Body of pancreas (tissue), 4 donors: ENCODE data around the gene ERLIN1. TPM values are rescaled to one million over a fixed set of nuclear protein-coding genes. Genes with fewer than 3 reads are reported as not detected.

ENCODE experiments used
- ATAC-seq: fragments of 150-250 bp; one replicate; pipeline ENCODE4 v1.9.1; 2016
- DNase-seq, 4 donors: peaks; one replicate each; pipeline ENCODE4 v3.0.0-alpha.2; 2019
- H3K27ac ChIP-seq, 4 donors: fragments of 200-600 bp; sonication (generic); 1 replicate in 3 of 4; 2 replicates in 1 of 4; pipeline versions ENCODE4 v1.5.1 to v1.6.1; 2016 to 2019; ENCODE audit warnings: mild to moderate bottlenecking in 1 of 4, mixed read lengths in 1 of 4, moderate library complexity in 1 of 4
- H3K27me3 ChIP-seq, 2 donors: fragments of 200-600 bp; sonication (generic); one replicate each; pipeline ENCODE4 v1.6.0; 2016; ENCODE audit warnings: mild to moderate bottlenecking in 1 of 2
- H3K36me3 ChIP-seq, 2 donors: fragments of 200-600 bp; sonication (generic); replicated peaks in 1 of 2; 2 replicates each; pipeline ENCODE4 v1.5.1; 2016; ENCODE audit warnings: low read depth in 2 of 2; ENCODE audit not compliant: insufficient read depth in 1 of 2
- H3K4me1 ChIP-seq: fragments of 200-600 bp; sonication (generic); one replicate; pipeline ENCODE4 v1.6.0; 2016
- H3K4me3 ChIP-seq, 2 donors: fragments of 200-600 bp; sonication (generic); 1 replicate in 1 of 2; 2 replicates in 1 of 2; pipeline ENCODE4 v1.5.1; 2016 to 2019
- H3K9me3 ChIP-seq, 3 donors: fragments of 200-600 bp; sonication (generic); 1 replicate in 2 of 3; 2 replicates in 1 of 3; pipeline ENCODE4 v1.5.1; 2016
- CTCF ChIP-seq, 7 experiments: fragments of 450-650 bp in 4 of 7; fragments of 200-600 bp in 3 of 7; sonication (generic) in 3 of 7; IDR thresholded peaks; one replicate each; pipeline ENCODE4 v1.5.1; 2016 to 2019; ENCODE audit warnings: antibody characterized with exemption in 7 of 7
- POLR2A ChIP-seq, 3 donors: fragments of 450-650 bp; IDR thresholded peaks; one replicate each; pipeline ENCODE4 v1.6.1; 2016; ENCODE audit warnings: antibody characterized with exemption in 3 of 3, mild to moderate bottlenecking in 2 of 3
- WGBS, 2 donors: methylation state at CpG; one replicate each; pipeline ENCODE4 v1.1.5; 2017; 5-methylcytosine and 5-hydroxymethylcytosine counted together
- intact Hi-C: fragments of 100-400 bp; cut with DNase I; formaldehyde crosslinking; loops from one replicate; pipeline ENCODE4 v1.15.1; 2023
- total RNA-seq, 2 donors: library from RNA; depleted of rRNA; stranded (reverse); fragments of >200 nt; gene quantifications; one replicate each; pipeline ENCODE4 v1.1.0, GENCODE V29; 2016

Gene ERLIN1
- total RNA-seq, 2 donors from 2014 or later, result 3.6 to 14.3 TPM

GRCh38 chr10:100109670-100110069 lies 76.2 kb downstream of the ERLIN1 start:
- no peak overlapping the region for H3K27ac ChIP-seq
- H3K4me3 ChIP-seq, result no peak overlapping the region
- no peaks in the 10 kb centered on the region for H3K36me3 ChIP-seq
- intact Hi-C loops, result no loop called here
- DNase-seq, result no peak
- ATAC-seq, result no peak
- H3K27me3 ChIP-seq, result no peaks in the 10 kb centered on the region
- H3K9me3 ChIP-seq, result no peaks in the 10 kb centered on the region
- H3K4me1 ChIP-seq, result no peaks in the 10 kb centered on the region
- WGBS, 2 donors, result 37 to 38% methylated on average over 3 of the region's 3 CpGs
- no peak for TF ChIP-seq POLR2A (IDR thresholded peaks at IDR 0.05)
- no peak for TF ChIP-seq CTCF (IDR thresholded peaks at IDR 0.05)

- TF ChIP-seq POLR2A (IDR thresholded peaks at IDR 0.05) (no peak), CTCF (IDR thresholded peaks at IDR 0.05) (no peak)
- DNase-seq (no peak), ATAC-seq (no peak)
- H3K9me3 ChIP-seq, result no peaks in the 10 kb centered on the region
- H3K4me3 ChIP-seq, result no peak overlapping the region
- H3K36me3 ChIP-seq, result no peaks in the 10 kb centered on the region
- no peak overlapping the region for H3K27ac ChIP-seq
- no peaks in the 10 kb centered on the region for H3K4me1 ChIP-seq
- no peaks in the 10 kb centered on the region for H3K27me3 ChIP-seq
- intact Hi-C loops, result no loop called here
- 78 to 80% methylated on average over 11 of the region's 11 CpGs for WGBS, 2 donors
These were observed 79.0 kb downstream of the ERLIN1 start for GRCh38 chr10:100106865-100107264.

- TF ChIP-seq CTCF (IDR thresholded peaks at IDR 0.05) (no peak), POLR2A (IDR thresholded peaks at IDR 0.05) (no peak)
- DNase-seq, result no peak
- Histone ChIP-seq H3K27ac (no peak overlapping the region), H3K27me3 (no peaks in the 10 kb centered on the region), H3K4me1 (no peaks in the 10 kb centered on the region), H3K36me3 (no peaks in the 10 kb centered on the region), H3K9me3 (no peaks in the 10 kb centered on the region), H3K4me3 (no peak overlapping the region)
- intact Hi-C loops, result no loop called here
- ATAC-seq, result no peak
- 82 to 83% methylated on average over 5 of the region's 5 CpGs for WGBS, 2 donors
These were observed 81.5 kb downstream of the ERLIN1 start for GRCh38 chr10:100104300-100104699.

GRCh38 chr10:100103581-100103980 lies 82.2 kb downstream of the ERLIN1 start:
- ATAC-seq, result no peak
- Histone ChIP-seq H3K36me3 (no peaks in the 10 kb centered on the region), H3K4me1 (no peaks in the 10 kb centered on the region), H3K27me3 (no peaks in the 10 kb centered on the region), H3K27ac (no peak overlapping the region), H3K4me3 (no peak overlapping the region), H3K9me3 (no peaks in the 10 kb centered on the region)
- 78 to 84% methylated on average over 5 of the region's 5 CpGs for WGBS, 2 donors
- DNase-seq, result no peak
- TF ChIP-seq CTCF (IDR thresholded peaks at IDR 0.05), result no peak
- no peak for TF ChIP-seq POLR2A (IDR thresholded peaks at IDR 0.05)
- intact Hi-C loops, result no loop called here

- no peak for TF ChIP-seq CTCF (IDR thresholded peaks at IDR 0.05)
- no peak for TF ChIP-seq POLR2A (IDR thresholded peaks at IDR 0.05)
- H3K9me3 ChIP-seq, result no peaks in the 10 kb centered on the region
- no peaks in the 10 kb centered on the region for H3K4me1 ChIP-seq
- no peaks in the 10 kb centered on the region for H3K27me3 ChIP-seq
- intact Hi-C loops, result no loop called here
- no peaks in the 10 kb centered on the region for H3K36me3 ChIP-seq
- WGBS, 2 donors, result 30 to 35% methylated on average over 6 of the region's 6 CpGs
- ATAC-seq (no peak), DNase-seq (no peak)
- no peak overlapping the region for H3K27ac ChIP-seq
- H3K4me3 ChIP-seq, result no peak overlapping the region
These were observed 84.4 kb downstream of the ERLIN1 start for GRCh38 chr10:100101192-100102076.
